Transverse colon (tissue), 4 donors: Measurements from ENCODE around the gene MAZ. TPM values are rescaled to one million over a fixed set of nuclear protein-coding genes. Genes with fewer than 3 reads are reported as not detected.

Source experiments
- DNase-seq: peaks from one replicate; pipeline ENCODE4 v3.0.0-alpha.2; 2019
- H3K27ac ChIP-seq, 4 donors: fragments of 200-600 bp; sonication (generic); 2 replicates each; pipeline ENCODE4 v1.5.1; 2016 to 2018; ENCODE audit warnings: inconsistent platforms in 4 of 4
- H3K27me3 ChIP-seq: fragments of 200-600 bp; sonication (generic); 2 replicates; pipeline ENCODE4 v1.5.1; 2017; ENCODE audit warnings: inconsistent platforms
- H3K36me3 ChIP-seq, 4 donors: fragments of 200-600 bp; sonication (generic); 2 replicates each; pipeline ENCODE4 v1.5.1; 2017 to 2019; ENCODE audit warnings: inconsistent platforms in 4 of 4
- H3K4me1 ChIP-seq, 4 donors: fragments of 200-600 bp; sonication (generic); 2 replicates each; pipeline ENCODE4 v1.5.1; 2017 to 2020; ENCODE audit warnings: inconsistent platforms in 4 of 4
- H3K4me3 ChIP-seq, 4 donors: fragments of 200-600 bp; sonication (generic); 1 replicate in 1 of 4; 2 replicates in 3 of 4; pipeline versions ENCODE4 v1.5.1 to v1.6.1; 2017 to 2019; ENCODE audit warnings: inconsistent platforms in 4 of 4
- H3K9me3 ChIP-seq, 2 donors: fragments of 200-600 bp; sonication (generic); 2 replicates each; pipeline ENCODE4 v1.5.1; 2017 to 2019; ENCODE audit warnings: inconsistent platforms in 2 of 2
- CTCF ChIP-seq, 5 experiments: fragments of 200-600 bp in 3 of 5; fragments of 450-650 bp in 2 of 5; sonication (generic) in 3 of 5; IDR thresholded peaks; 1 replicate in 2 of 5; 2 replicates in 3 of 5; pipeline ENCODE4 v1.5.1; 2016 to 2017; ENCODE audit warnings: antibody characterized with exemption in 5 of 5, inconsistent platforms in 3 of 5, mild to moderate bottlenecking in 2 of 5, moderate library complexity in 1 of 5
- EP300 ChIP-seq: sonication (generic); formaldehyde crosslinking; IDR thresholded peaks from one replicate; pipeline ENCODE4 v1.6.1; 2017; ENCODE audit warnings: antibody characterized with exemption, low read depth
- POLR2A ChIP-seq: fragments of 450-650 bp; IDR thresholded peaks from one replicate; pipeline ENCODE4 v1.6.1; 2016; ENCODE audit warnings: antibody characterized with exemption, mild to moderate bottlenecking, moderate library complexity
- POLR2AphosphoS5 ChIP-seq, 3 donors: sonication (generic); formaldehyde crosslinking; IDR thresholded peaks; one replicate each; pipeline ENCODE4 v1.6.1; 2016; ENCODE audit warnings: antibody characterized with exemption in 3 of 3
- WGBS, 2 donors: methylation state at CpG; one replicate each; pipeline ENCODE4 v1.1.5; 2018; ENCODE audit warnings: low coverage in 1 of 2; 5-methylcytosine and 5-hydroxymethylcytosine counted together
- in situ Hi-C, 4 donors: fragments of 200-750 bp; cut with MboI; loops; one replicate each; pipeline versions ENCODE4 v1.15.0 to v1.15.1; 2017; ENCODE audit warnings: low sequenced_read_pairs in 3 of 4, low pct_ligation_motif_present in 1 of 4, low pct_unique_long_range_greater_than_20kb in 1 of 4
- intact Hi-C: fragments of 100-400 bp; cut with DNase I; formaldehyde crosslinking; loops from one replicate; pipeline ENCODE4 v1.15.1; 2023; ENCODE audit warnings: low total_unique reads
- total RNA-seq, 4 donors: library from RNA; depleted of rRNA; stranded (reverse); fragments of >200 nt; gene quantifications; one replicate each; pipeline ENCODE4 v1.1.0, GENCODE V29; 2016

Gene MAZ
- total RNA-seq, 4 donors from 2014 or later: 170 to 292 (median 233) TPM

DNA sequence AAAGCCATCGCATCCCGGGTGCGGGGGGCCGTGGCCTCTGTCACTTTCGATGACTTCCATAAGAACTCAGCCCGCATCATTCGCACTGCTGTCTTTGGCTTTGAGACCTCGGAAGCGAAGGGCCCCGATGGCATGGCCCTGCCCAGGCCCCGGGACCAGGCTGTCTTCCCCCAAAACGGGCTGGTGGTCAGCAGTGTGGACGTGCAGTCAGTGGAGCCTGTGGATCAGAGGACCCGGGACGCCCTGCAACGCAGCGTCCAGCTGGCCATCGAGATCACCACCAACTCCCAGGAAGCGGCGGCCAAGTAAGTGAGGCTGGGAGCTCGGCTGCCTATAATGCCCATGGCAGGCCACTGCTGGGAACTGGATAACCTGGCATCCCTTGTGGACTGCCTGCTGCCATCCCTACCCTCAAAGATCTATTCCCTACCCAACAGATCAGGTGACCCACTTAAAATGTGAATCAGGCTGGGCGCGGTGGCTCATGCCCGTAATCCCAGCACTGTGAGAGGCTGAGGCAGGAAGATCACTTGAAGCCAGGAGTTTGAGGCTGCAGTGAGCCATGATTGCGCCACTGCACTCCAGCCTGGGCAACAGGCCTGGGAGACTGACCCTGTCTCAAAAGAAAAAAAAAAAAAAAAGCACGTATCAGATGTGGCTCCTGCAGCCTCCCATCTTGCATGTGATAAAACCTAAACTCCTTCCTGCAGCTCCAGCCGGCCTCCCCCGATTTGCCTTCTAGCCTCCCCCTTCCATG is 38.4 kb downstream of the MAZ start:
- H3K36me3 ChIP-seq: peaks cover 0 to 70% (median 31%) of the 10 kb centered on the region in 4 donors
- no peaks in the 10 kb centered on the region for H3K4me1 ChIP-seq
- H3K27ac ChIP-seq: peak overlapping the region in 2 of 4 donors; percentile 8 to 37
- WGBS, 2 donors: 50 to 92% methylated on average over 2 to 17 of the region's 28 CpGs
- no peaks in the 10 kb centered on the region for H3K9me3 ChIP-seq
- no peak overlapping the region for H3K4me3 ChIP-seq
- intact Hi-C loops (no loop called here), in situ Hi-C loops (loop anchor here in 1 of 4 donors (10.0 kb wide), 1 partner anchor 150 kb away; no protein-coding TSS in a partner anchor)
- H3K27me3 ChIP-seq: no peaks in the 10 kb centered on the region
- no peak for DNase-seq
- TF ChIP-seq POLR2A (no peak), POLR2AphosphoS5 (IDR thresholded peaks at IDR 0.05) (peak in 1 of 3 donors; percentile 18)

GRCh38 chr16:29845656-29846055 is 39.3 kb downstream of the MAZ start:
- DNase-seq: no peak
- H3K4me1 ChIP-seq: no peaks in the 10 kb centered on the region
- H3K4me3 ChIP-seq: no peak overlapping the region
- in situ Hi-C loops: loop anchor here in 1 of 4 donors (10.0 kb wide), 1 partner anchor 151 kb away; no protein-coding TSS in a partner anchor
- WGBS, 2 donors: 96% methylated on average over 18 of the region's 18 CpGs; no CpG with 5 or more reads in 1 of the 2 donors
- H3K27ac ChIP-seq: peak overlapping the region in 1 of 4 donors; percentile 37
- H3K9me3 ChIP-seq: no peaks in the 10 kb centered on the region
- peaks cover 0 to 62% (median 28%) of the 10 kb centered on the region in 4 donors for H3K36me3 ChIP-seq
- no peaks in the 10 kb centered on the region for H3K27me3 ChIP-seq
- intact Hi-C loops: no loop called here
- TF ChIP-seq EP300 (no peak), POLR2A (no peak), CTCF (IDR thresholded peaks at IDR 0.05) (no peak), POLR2AphosphoS5 (IDR thresholded peaks at IDR 0.05) (no peak)

DNA sequence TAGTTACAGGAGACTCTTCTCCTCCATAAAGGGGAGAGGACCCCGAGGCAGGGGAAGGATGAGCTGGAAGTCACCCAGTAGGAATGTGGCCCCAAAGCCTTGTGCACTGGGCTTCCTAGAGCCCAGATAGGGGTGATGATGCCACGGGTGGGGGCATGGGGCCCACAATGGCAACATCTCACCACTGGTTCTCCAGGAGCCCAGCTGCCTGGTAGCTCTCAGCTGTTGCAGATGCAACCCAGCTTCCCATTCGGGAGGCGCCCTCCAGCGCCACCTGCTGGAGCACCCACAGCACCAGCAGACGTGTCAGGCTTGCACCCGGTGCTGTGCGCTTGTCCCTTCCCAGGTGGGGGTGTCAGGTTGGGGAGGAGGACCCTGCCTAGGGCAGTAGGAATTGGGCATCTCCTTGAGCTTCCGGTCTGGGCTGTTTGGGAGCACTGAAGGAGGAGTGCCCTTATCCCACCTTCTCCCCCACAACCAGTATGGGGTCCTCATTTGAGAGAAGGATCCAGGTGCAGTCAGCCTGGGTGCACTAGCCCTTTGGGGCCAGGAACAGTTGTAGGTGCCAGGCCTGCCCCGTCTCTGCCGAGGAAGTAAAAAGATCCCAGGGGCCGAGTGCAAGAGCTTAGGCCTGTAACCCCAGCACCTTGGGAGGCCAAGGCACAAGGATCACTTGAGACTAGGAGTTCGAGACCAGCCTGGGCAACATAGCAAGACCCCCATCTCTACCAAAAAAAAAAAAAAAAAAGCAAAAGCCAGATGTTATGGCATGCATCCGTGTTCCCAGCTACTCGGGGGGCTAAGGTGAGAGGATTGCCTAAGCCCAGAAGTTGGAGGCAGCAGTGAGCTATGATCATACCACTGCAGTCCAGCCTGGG is 42.3 kb downstream of the MAZ start:
- Histone ChIP-seq H3K4me3 (no peak overlapping the region), H3K27ac (no peak overlapping the region), H3K9me3 (no peaks in the 10 kb centered on the region), H3K36me3 (peaks cover 0 to 37% (median 18%) of the 10 kb centered on the region in 4 donors), H3K27me3 (no peaks in the 10 kb centered on the region), H3K4me1 (no peaks in the 10 kb centered on the region)
- peak; percentile 88 for DNase-seq
- TF ChIP-seq POLR2A (no peak), POLR2AphosphoS5 (IDR thresholded peaks at IDR 0.05) (peak in 2 of 3 donors; percentile 65 to 71), EP300 (no peak), CTCF (IDR thresholded peaks at IDR 0.05) (peak; percentile 87 to 93 (median 88))
- 32% methylated on average over 15 of the region's 15 CpGs; no CpG with 5 or more reads in 1 of the 2 donors for WGBS, 2 donors
- in situ Hi-C loops (loop anchor here in 1 of 4 donors (10.0 kb wide), 1 partner anchor 154 kb away; no protein-coding TSS in a partner anchor), intact Hi-C loops (no loop called here)

GRCh38 chr16:29849505-29849904 is 43.2 kb downstream of the MAZ start:
- Histone ChIP-seq H3K27me3 (no peaks in the 10 kb centered on the region), H3K9me3 (no peaks in the 10 kb centered on the region), H3K4me3 (no peak overlapping the region), H3K27ac (peak overlapping the region in 1 of 4 donors; percentile 22), H3K36me3 (peaks cover 0 to 35% (median 17%) of the 10 kb centered on the region in 4 donors), H3K4me1 (no peaks in the 10 kb centered on the region)
- no peak for TF ChIP-seq CTCF (IDR thresholded peaks at IDR 0.05)
- TF ChIP-seq POLR2AphosphoS5 (IDR thresholded peaks at IDR 0.05): peak in 1 of 3 donors; percentile 3
- in situ Hi-C loops (loop anchor here in 1 of 4 donors (10.0 kb wide), 1 partner anchor 155 kb away; no protein-coding TSS in a partner anchor), intact Hi-C loops (no loop called here)
- 57 to 69% methylated on average over 3 to 5 of the region's 5 CpGs for WGBS, 2 donors
- no peak for DNase-seq
